ENCODE results near the gene RGPD4. TPM values are rescaled to one million over a fixed set of nuclear protein-coding genes. Genes with fewer than 3 reads are reported as not detected.

RGPD4 gene
- total and polyA plus RNA-seq, 10 of the 15 experiments (the other 5 are each of a cell fraction or from before 2014, with no cell fraction given) = 0.05 TPM; not detected in 9

DNA sequence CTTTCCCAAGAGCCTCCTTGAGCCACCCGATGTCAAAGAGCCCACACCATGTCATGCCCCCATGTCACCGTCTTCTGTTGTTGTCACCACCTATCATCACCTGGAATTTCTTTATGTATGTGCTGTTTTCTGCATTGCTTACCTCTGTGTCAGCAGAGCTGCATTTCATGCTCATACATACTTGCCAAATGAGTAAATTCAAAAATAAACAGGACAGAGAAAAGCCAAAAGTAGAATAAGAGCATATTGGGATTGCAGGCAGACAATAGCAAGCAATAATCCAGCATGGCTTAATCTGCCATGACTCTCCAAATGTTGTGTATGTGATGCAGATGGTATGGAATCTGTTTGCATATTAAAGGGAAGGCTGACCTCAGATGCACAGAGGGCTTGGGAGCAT, 15.3 kb upstream of the RGPD4 start:
- Histone ChIP-seq H3K4me3 (no peak overlapping the region), H3K9ac (ENCODE audit: control insufficient read depth, insufficient read depth, low read length) (no peak overlapping the region), H2AFZ (ENCODE audit: control insufficient read depth, low read depth, low read length) (no peak overlapping the region), H4K20me1 (ENCODE audit: control insufficient read depth, insufficient read depth) (no peaks in the 10 kb centered on the region), H3K9me3 (replicated peaks; ENCODE audit: control insufficient read depth, insufficient read depth, low read length) (no peaks in the 10 kb centered on the region), H3K4me1 (ENCODE audit: control insufficient read depth, insufficient read depth, low read length) (no peaks in the 10 kb centered on the region), H3K27me3 (replicated peaks in 1 of 2; ENCODE audit: control insufficient read depth in 2 of 2, insufficient read depth in 2 of 2, low read length in 1 of 2) (no peaks in the 10 kb centered on the region), H3K79me2 (ENCODE audit: control insufficient read depth, insufficient read depth, low read length) (no peaks in the 10 kb centered on the region), H3K4me2 (ENCODE audit: control insufficient read depth, insufficient read depth) (no peak overlapping the region), H3K27ac (ENCODE audit: control insufficient read depth, insufficient read depth) (no peak overlapping the region), H3K36me3 (ENCODE audit: control insufficient read depth in 2 of 2, insufficient read depth in 2 of 2, low read length in 1 of 2) (no peaks in the 10 kb centered on the region)
- FAIRE-seq (no peak), DNase-seq (ENCODE audit: low read depth, low spot score) (no peak), ATAC-seq (no peak)
- BruUV-seq (replicated peaks) = no TSS peak
- TF ChIP-seq ZNF207 (IDR thresholded peaks at IDR 0.05; ENCODE audit: borderline replicate concordance) = no peak
- TF ChIP-seq KAT2A (conservative IDR thresholded peaks at IDR 0.05; ENCODE audit: control insufficient read depth, low read depth, low read length) = no peak
- TF ChIP-seq, protein P1, sequence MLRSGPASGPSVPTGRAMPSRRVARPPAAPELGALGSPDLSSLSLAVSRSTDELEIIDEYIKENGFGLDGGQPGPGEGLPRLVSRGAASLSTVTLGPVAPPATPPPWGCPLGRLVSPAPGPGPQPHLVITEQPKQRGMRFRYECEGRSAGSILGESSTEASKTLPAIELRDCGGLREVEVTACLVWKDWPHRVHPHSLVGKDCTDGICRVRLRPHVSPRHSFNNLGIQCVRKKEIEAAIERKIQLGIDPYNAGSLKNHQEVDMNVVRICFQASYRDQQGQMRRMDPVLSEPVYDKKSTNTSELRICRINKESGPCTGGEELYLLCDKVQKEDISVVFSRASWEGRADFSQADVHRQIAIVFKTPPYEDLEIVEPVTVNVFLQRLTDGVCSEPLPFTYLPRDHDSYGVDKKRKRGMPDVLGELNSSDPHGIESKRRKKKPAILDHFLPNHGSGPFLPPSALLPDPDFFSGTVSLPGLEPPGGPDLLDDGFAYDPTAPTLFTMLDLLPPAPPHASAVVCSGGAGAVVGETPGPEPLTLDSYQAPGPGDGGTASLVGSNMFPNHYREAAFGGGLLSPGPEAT (IDR thresholded peaks at IDR 0.05; ENCODE audit: low read depth) = no peak
- TF ChIP-seq CEBPZ (IDR thresholded peaks at IDR 0.05; ENCODE audit: low read depth, low read length) = no peak
- TF ChIP-seq MTA3 (IDR thresholded peaks at IDR 0.05; ENCODE audit: borderline replicate concordance, low read length) = no peak
- SMC1A ChIA-PET (ENCODE audit: uncharacterized antibody, unreplicated experiment) = no interaction called here
- POLR2A ChIA-PET = no interaction called here
- RAD21 ChIA-PET (ENCODE audit: unreplicated experiment) = no interaction called here
- CTCF ChIA-PET = no interaction called here
- in situ Hi-C loops (cut with MboI) (no loop called here), intact Hi-C loops (cut with micrococcal nuclease; ENCODE audit: unreplicated experiment) (no loop called here)
- 13% methylated on average over 2 of the region's 2 CpGs for WGBS (ENCODE audit: insufficient coverage, insufficient replicate concordance, low lambda C conversion rate, missing lambda C conversion rate)

All from GM12878 (cell line).